ENCODE measurements around the gene CIROP.

GRCh38 chr14:23093526-23093925, 11.3 kb downstream of the CIROP start:
- TF ChIP-seq POLR2A (IDR thresholded peaks at IDR 0.05) (no peak), CTCF (IDR thresholded peaks at IDR 0.05 in 8 of 11, conservative IDR thresholded peaks at IDR 0.05 in 3 of 11) (no peak)
